ENCODE results near the gene SPIRE2. TPM values are rescaled to one million over a fixed set of nuclear protein-coding genes. Genes with fewer than 3 reads are reported as not detected.
"Not testable (repeated sequence)": the region's sequence is repeated elsewhere in the genome, so short reads cannot be mapped to it uniquely, and the experiment has no call there.

Gene SPIRE2
- total RNA-seq, 4 donors from 2014 or later: 0.27 to 3.6 (median 2.0) TPM

DNA sequence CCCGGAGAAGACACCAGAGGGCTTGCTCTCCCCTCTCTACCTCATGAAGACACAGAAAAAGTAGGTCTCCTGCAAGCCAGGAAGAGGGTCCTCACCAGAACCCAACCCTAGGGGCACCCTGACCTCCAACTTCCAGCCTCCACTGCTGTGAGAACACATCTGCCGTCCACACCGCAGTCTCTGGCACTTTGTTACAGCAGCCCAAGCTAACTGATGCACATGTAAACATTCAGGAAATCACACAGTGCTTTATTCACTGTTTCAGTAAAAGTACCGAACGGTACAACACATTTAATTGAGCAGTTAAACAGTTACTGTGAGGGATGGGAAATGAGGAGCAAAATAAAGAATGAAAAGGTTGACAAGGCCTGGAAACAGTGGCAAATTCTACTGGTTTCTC is 30.1 kb upstream of the SPIRE2 start:
- 89 to 100% methylated on average over 1 to 5 of the region's 5 CpGs for WGBS, 2 donors (ENCODE audit: low coverage in 1 of 2)
- H3K4me3 ChIP-seq: no peak overlapping the region
- no peaks in the 10 kb centered on the region for H3K27me3 ChIP-seq
- no peak overlapping the region for H3K27ac ChIP-seq
- peaks cover 0 to 12% (median 0%) of the 10 kb centered on the region in 3 donors for H3K4me1 ChIP-seq
- TF ChIP-seq POLR2A (IDR thresholded peaks at IDR 0.05) (no peak), POLR2AphosphoS5 (IDR thresholded peaks at IDR 0.05) (no peak), EP300 (IDR thresholded peaks at IDR 0.05) (no peak)
- TF ChIP-seq, protein P1, sequence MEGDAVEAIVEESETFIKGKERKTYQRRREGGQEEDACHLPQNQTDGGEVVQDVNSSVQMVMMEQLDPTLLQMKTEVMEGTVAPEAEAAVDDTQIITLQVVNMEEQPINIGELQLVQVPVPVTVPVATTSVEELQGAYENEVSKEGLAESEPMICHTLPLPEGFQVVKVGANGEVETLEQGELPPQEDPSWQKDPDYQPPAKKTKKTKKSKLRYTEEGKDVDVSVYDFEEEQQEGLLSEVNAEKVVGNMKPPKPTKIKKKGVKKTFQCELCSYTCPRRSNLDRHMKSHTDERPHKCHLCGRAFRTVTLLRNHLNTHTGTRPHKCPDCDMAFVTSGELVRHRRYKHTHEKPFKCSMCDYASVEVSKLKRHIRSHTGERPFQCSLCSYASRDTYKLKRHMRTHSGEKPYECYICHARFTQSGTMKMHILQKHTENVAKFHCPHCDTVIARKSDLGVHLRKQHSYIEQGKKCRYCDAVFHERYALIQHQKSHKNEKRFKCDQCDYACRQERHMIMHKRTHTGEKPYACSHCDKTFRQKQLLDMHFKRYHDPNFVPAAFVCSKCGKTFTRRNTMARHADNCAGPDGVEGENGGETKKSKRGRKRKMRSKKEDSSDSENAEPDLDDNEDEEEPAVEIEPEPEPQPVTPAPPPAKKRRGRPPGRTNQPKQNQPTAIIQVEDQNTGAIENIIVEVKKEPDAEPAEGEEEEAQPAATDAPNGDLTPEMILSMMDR (IDR thresholded peaks at IDR 0.05): no peak
- ATAC-seq: no peak
- H3K36me3 ChIP-seq: no peaks in the 10 kb centered on the region
- H3K9me3 ChIP-seq: no peaks in the 10 kb centered on the region

GRCh38 chr16:89798832-89799370 is 29.4 kb upstream of the SPIRE2 start:
- Histone ChIP-seq H3K4me3 (no peak overlapping the region), H3K4me1 (peaks cover 0 to 12% (median 0%) of the 10 kb centered on the region in 3 donors), H3K27ac (peak overlapping the region in 1 of 4 donors; percentile 42), H3K9me3 (no peaks in the 10 kb centered on the region), H3K36me3 (no peaks in the 10 kb centered on the region), H3K27me3 (no peaks in the 10 kb centered on the region)
- ATAC-seq: peak; percentile 63
- TF ChIP-seq EP300 (IDR thresholded peaks at IDR 0.05) (no peak), POLR2A (IDR thresholded peaks at IDR 0.05) (no peak), POLR2AphosphoS5 (IDR thresholded peaks at IDR 0.05) (no peak)
- TF ChIP-seq, protein P1 (IDR thresholded peaks at IDR 0.05): no peak
- WGBS, 2 donors (ENCODE audit: low coverage in 1 of 2): 29 to 62% methylated on average over 4 to 7 of the region's 15 CpGs

GRCh38 chr16:89801800-89802199 is 26.5 kb upstream of the SPIRE2 start:
- Histone ChIP-seq H3K27me3 (no peaks in the 10 kb centered on the region), H3K9me3 (no peaks in the 10 kb centered on the region), H3K4me1 (peaks cover 0 to 12% (median 0%) of the 10 kb centered on the region in 3 donors), H3K4me3 (no peak overlapping the region), H3K36me3 (no peaks in the 10 kb centered on the region), H3K27ac (no peak overlapping the region)
- TF ChIP-seq EP300 (IDR thresholded peaks at IDR 0.05): no peak
- no peak for TF ChIP-seq POLR2A (IDR thresholded peaks at IDR 0.05)
- TF ChIP-seq POLR2AphosphoS5 (IDR thresholded peaks at IDR 0.05): no peak
- TF ChIP-seq, protein P1 (IDR thresholded peaks at IDR 0.05): no peak
- WGBS, 2 donors (ENCODE audit: low coverage in 1 of 2): 73 to 81% methylated on average over 5 to 11 of the region's 12 CpGs
- ATAC-seq: no peak

DNA sequence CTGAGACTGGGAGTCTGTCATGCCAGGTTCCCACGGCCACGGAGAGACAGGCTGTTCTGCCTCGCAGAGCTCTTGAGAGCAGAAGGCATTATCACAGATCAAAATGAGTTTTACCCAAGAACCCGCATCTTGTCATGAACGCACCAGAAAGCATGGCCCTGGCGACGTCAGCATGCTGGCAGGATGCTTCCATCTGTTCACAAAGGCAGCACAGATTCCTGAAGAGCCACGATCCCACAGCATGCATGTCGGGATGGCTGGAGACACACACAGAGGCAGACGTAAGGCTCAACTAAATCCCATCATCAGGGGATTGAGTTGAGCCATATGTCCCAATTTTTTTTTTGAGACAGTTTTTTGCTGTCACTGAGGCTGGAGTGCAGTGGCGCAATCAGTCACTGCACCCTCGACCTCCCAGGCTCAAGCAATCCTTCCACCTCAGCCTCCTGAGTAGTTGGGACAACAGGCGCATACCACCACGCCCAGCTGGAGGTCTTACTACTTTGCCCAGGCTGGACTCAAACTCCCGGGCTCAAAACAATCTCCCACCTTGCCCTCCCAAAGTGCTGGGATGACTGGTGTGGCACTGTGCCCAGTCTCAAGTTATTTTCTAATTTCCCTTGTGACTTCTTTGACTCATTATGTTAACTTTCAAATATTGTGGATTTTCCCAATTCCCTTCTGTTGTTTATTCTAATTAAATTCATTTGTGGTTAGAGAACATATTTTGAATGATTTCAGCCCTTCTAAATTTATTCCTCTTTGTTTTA is 23.0 kb upstream of the SPIRE2 start:
- WGBS, 2 donors (ENCODE audit: low coverage in 1 of 2): 80 to 95% methylated on average over 8 to 10 of the region's 15 CpGs
- Histone ChIP-seq H3K9me3 (no peaks in the 10 kb centered on the region), H3K4me3 (no peak overlapping the region), H3K36me3 (no peaks in the 10 kb centered on the region), H3K27me3 (no peaks in the 10 kb centered on the region), H3K27ac (no peak overlapping the region), H3K4me1 (no peaks in the 10 kb centered on the region)
- no peak for ATAC-seq
- no peak for TF ChIP-seq POLR2A (IDR thresholded peaks at IDR 0.05)
- TF ChIP-seq, protein P1 (IDR thresholded peaks at IDR 0.05): no peak
- no peak for TF ChIP-seq EP300 (IDR thresholded peaks at IDR 0.05)
- TF ChIP-seq POLR2AphosphoS5 (IDR thresholded peaks at IDR 0.05): no peak

- 80 to 88% methylated on average over 4 to 7 of the region's 16 CpGs for WGBS, 2 donors (ENCODE audit: low coverage in 1 of 2)
- not testable (repeated sequence) for H3K4me3 ChIP-seq, ATAC-seq, H3K36me3 ChIP-seq, H3K27me3 ChIP-seq, H3K9me3 ChIP-seq, H3K27ac ChIP-seq, H3K4me1 ChIP-seq
Measured at GRCh38 chr16:89806589-89807193, 21.6 kb upstream of the SPIRE2 start.

All from gastroesophageal sphincter (tissue), 4 donors.